HG03175 (cell line): ENCODE results near the gene PFN3.
A peak's percentile ranks its signal among the peaks of the same experiment; 100 is the strongest.

Experiments used
- ATAC-seq: cut with Tn5 transposase; IDR thresholded peaks from one replicate; pipeline ENCODE4 v1.9.1; 2021; ENCODE audit warnings: mild to moderate bottlenecking, moderate library complexity; ENCODE audit not compliant: unreplicated experiment

Gene PFN3, protein sequence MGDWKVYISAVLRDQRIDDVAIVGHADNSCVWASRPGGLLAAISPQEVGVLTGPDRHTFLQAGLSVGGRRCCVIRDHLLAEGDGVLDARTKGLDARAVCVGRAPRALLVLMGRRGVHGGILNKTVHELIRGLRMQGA

DNA sequence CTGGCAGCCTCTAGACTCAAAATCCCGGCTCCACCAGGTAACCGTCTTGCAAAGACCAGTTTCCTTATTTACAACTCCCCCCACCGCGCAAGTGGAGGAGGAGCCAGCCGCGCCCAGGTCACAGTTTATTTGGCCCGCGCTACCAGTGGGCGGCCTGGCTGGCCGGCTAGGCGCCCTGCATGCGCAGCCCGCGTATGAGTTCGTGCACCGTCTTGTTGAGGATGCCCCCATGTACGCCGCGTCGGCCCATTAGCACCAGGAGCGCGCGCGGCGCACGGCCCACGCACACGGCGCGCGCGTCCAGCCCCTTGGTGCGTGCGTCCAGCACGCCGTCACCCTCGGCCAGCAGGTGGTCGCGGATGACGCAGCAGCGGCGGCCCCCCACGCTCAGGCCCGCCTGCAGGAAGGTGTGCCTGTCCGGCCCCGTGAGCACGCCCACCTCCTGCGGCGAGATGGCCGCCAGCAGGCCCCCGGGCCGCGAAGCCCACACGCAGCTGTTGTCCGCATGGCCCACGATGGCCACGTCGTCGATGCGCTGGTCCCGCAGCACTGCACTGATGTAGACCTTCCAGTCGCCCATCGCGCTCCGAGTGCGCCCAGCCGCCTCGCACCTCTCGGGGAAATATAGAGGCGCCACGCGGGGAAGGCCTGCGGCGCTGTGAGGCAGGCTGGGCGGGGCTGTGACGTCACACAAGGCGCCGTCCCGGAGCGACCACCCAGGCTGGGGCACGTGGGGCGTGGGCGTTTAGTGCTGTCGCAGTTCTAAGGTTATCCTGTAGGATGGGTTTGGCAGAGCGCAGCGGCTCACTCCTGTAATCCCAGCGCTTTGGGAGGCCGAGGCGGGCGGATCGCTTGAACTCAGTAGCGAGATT lies at the start of gene PFN3:
TSS of gene PFN3 (minus strand) at position 665 of the 872 bp plus-strand sequence. CDS start at position 580, 85 bp downstream.
- ATAC-seq: no peak

DNA sequence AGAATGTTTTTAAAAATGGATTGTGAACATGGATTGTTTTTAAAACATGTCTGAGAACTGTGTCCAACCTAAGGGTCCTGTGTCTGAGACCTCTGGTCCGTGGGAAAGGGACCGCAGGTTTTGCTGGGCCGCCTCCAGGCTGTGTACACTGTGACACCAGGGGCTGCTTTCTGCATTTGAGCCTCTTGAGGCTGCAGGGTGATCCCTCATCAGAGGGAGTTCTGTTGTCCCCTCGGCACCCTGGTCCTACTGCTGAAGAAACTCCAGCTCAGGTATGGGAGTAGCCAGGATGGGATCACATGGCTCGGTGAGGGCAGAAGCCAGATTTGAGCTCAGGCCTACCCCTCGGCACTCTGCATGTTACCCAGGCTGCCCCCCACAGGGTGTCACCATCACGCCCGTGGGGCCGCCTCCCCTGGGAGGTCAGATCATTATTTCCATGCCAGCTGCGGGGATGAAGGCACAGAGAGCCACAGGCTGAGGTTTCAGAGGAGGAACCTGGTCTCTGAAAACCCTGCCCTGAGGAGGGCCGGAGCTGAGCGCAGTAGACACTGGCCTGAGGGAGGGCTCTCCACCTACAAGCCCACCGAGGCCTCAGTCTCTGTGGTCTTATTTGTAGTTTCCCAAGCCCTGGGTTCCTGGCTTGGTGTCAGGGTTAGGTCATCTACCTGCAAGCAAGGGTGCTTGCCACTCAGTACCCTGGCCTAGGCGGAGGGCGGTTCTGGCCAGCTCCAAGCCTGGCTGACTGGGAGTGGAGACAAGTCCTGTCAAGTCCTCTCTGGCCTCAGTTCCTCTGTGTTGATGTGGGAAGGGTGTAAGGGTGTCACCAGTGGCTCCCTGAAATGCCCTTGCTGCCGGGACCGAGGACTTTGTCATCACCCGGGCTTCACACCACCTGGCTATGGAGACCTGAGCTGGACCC lies 48.9 kb upstream of the PFN3 start:
- ATAC-seq: no peak

DNA sequence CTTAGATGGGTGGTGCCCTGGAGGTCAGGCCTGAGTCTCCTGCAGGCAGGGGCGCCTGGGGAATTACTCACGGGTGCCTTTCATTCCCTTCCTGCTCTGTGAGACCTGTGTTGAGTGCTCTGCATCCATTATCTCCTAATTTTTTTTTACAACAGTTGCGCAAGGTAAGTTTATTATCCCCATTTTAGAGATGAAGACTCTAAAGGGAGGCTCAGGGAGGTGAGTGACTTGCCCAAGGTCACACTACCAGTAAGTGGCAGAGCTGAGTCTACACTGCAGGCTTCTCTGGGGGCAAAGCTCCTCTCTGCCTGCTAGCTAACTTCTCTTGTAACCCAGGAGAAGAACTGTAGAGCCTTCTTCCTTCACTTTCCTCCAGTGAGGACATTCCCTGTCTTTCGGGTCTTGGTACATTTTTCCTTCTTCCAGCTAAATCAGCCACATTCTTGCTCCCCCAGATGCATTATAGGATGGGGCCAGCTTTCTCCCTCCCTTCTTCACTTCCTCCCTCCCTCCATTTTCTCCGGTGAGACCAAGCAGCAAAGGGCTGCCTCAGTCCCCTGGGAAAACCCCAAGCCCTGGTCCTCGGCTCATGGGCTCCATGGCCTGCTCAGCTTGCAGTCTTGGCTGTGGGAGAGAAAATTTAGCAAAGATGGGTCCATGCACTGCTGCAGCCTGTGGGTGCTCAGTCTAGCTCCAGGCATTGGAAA lies 47.9 kb upstream of the PFN3 start:
- ATAC-seq: no peak

DNA sequence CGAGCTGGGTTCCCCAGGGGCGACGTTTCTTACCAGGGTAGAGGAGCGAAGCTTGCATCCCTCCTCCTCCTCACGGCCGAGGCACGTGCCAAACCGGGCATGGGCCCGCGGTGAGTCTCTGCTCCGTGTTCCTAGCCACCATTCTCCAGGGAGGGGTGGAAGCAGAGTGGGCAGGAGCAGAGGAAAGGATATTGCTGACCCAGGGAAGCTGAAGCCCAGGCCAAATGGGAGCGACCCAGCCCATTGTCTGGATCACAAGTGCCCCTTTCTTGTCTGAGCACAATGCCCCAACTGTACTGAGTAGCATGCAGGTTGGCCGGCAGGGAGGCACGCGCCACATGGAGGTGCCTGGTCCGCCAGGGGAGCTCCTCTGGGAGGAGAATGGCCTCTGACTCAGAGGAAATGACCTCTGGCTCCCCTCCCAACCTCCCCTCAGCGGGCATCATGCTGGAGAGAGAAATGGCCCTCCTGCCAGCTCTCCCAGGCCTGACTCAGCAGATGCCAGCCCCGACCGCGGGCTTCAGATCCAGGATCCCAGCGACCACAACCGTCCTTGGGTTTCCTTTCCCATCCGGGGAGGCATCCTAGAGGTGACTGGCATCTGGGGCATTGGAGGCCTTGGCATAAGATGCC lies 47.3 kb upstream of the PFN3 start:
- no peak for ATAC-seq

DNA sequence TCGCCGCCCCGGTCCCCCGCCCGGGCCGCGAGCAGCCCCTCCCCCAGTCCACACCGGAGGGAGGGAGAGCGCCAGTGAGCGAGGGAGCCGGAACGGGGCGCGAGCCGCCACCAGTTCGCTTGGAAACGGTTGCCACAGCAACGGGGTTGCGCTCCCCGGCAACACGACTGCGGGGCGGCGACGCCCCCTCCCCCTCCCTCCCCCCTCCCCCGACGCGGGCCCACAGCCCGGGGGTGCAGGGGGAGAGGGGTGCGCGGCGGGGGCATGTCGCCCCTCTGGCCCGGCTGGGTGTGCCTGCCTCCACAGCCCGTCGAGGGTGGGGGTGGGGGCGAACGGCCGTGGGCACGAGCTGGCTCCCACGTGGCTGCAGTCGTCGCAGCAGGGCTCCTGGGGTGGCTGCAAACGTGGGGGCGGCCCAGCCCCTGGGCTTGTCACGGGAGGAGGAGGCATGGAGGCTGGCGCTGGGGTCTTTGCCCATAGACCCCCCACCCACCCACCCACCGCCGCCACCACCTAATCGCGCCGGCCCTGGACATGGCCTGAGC lies 46.7 kb upstream of the PFN3 start:
- peak; percentile 39 for ATAC-seq

DNA sequence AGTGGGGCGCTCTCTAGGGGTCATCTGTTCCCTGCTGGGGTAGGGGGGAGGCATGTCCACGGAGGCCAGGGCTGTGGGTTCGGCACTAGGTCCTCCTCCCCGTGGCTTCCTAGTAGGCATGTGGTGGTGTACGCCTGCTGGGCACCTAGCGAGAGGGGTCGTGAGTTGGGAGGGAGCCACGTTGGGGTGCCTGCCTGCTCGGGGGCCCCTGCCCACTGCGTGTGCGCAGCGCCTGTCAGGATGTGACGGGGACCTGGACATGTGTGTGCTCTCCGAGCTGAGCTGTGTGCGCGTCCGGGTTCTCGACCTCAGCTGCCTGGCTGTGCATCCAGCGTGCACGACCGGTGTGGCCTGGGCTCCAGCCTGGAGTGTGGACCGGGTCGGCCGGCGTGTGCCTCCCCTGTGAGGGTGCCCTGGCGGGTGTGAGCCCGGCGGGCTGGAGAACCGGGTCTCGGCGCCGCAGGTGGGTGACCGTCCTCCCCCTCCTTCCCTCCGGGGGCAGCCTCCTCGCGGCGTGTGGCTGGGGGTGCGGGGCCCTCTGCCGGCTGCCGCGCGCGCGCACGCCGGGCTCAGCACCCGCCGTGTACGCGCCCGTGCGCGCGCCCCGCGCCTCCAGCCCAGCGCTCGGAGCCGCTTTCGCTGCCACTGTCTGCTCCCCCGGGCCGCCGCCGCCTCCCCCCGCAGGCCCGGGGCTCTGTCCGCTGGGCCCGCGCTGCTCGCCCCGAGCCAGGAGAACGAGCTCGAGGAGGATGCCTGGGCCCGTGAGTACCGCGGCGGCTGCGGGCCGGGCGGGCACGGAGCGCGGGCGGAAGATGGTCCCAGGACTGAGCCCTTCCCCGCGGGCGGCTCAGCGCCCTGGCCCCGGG lies 46.0 kb upstream of the PFN3 start, which contains the start of gene PRR7:
TSS of gene PRR7 (plus strand) at position 615 of the 866 bp plus-strand sequence. CDS start 8,254 bp downstream, outside the sequence.
- peak; percentile 50 for ATAC-seq

DNA sequence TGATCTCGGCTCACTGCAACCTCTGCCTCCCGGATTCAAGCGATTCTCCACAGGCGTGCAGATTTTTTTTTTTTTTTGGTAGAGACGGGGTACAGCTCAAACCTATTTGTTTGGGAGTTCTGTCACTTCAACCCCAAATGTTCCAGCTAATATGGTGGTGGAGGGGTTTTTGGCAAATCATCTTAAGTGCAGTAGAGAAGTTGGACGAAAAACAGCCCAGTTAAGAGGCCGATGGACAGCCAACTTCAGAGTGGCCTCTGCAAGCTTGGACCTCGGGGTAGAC lies 45.4 kb upstream of the PFN3 start:
- no peak for ATAC-seq

DNA sequence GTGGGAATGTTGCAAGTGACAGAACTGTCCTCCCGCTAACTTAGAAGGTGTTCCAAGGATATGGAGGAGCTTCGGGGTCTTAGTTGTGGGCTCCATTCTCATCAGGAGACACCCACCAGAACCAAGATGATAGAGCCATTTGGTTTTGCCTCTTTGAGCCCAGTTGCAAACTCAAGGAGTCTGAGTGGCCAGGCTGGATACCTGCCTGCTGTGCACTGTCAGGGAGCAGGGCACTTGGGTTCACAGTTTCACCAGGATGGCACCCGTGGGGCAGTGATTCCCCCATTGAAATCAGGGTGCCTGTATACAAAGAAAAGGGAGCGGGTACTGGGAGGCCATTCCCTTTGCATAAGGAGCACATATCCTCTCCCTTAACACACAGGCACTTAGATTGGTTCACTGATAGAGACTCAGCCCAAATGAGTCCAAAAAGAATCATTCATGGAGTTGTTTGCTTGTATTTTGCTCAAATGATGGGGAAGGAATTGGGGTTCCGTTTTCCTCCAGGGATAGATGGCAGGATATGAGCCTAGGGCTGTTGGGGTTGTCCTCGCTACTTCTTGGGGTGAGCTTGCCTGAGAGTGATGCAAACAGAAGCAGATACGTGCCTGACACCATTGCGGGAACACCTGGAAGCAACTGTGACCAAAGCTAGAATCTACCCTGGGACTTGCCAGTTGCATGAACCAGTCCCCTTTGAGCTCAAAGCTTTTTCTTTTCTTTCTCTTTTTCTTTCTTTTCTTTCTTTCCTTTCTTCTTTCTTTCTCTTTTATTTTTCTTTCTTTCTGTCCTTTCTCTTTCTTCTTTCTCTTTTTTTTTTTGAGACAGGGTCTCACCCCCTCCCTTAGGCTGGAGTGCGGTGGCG lies 44.8 kb upstream of the PFN3 start:
- ATAC-seq: no peak

DNA sequence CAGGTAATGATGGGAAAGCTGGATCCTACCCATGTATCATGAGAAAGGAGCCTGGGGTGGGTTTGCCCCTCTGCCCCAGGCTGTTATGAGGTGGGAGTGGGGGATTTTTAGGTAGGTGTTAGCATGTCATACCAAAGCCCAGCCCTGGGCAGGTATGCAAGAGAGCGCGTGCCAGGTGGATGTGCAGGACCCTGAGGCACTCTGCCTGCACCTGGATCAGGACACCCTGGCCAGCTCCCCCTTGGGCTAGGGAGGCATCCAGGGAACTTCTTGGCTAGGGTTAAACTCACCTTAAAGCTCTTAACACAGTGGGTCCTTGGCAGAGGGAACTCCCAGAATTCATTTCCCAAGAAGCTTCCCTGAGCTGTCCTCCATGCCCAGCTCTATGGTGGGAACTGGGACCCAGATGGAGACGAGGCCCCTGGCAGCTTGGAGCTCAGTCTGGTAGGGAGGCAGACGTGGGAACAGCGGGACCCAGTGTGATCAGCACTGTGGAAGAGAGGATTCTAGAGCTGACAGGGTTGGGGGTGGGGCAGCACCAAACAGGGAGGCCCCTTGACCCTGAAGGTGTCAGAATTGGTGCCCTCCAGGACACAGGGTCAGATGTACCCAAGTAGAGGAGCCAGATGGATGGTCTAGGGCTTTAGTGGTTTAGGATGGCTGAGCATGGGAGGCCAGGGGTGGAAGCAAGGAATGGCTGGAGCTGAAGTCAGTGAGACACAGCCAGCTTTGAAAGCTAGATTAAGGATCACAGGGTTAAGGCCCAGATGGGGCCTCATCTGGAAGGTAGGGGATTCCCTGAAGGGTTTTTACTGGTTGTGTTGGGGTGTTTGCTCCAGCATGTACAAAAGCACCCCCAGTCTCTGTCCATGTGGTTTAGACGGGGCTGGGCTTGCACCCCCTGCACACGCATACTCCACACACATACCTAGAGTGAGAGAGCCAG lies 43.9 kb upstream of the PFN3 start:
- no peak for ATAC-seq

DNA sequence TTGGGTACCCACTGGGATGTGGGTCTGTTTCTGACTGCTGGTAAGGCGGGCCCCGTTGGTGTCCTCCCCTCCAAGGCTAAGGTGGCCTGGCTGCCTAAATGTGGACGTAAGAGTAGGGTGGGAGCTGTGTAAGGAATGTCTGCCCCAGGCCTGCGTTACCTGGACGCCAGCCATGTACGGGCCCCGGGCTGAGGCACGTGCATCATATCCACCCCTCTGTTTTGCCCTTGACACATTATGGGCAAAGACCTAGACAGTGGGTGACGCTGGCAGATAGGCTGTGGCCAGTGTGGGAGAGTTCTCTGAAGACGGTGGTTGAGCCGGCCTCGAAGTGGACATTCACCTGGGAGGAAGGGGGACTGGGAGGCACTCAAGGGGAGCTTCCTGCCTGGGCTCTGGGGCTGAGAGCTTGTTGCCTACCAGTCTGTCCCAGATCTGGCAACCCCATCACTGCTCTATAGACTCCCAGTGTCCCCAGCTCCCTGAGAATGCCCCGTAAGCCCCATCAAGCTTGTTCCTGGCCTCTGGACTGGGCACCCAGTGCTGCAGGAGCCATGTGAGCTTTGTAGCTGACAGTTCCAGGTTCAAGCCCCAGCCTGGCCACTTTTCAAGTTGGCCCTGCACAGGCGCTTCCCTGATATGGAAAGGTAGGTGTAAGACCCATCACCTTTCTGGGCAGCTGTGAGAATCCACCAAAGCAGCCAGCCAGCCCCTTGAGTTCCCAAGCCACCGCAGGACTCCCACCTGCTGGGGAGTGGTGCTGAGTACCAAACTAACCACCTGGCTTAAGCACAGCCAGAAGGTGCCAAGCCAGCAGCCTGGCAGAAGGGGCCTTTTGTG lies 42.9 kb upstream of the PFN3 start:
- no peak for ATAC-seq

DNA sequence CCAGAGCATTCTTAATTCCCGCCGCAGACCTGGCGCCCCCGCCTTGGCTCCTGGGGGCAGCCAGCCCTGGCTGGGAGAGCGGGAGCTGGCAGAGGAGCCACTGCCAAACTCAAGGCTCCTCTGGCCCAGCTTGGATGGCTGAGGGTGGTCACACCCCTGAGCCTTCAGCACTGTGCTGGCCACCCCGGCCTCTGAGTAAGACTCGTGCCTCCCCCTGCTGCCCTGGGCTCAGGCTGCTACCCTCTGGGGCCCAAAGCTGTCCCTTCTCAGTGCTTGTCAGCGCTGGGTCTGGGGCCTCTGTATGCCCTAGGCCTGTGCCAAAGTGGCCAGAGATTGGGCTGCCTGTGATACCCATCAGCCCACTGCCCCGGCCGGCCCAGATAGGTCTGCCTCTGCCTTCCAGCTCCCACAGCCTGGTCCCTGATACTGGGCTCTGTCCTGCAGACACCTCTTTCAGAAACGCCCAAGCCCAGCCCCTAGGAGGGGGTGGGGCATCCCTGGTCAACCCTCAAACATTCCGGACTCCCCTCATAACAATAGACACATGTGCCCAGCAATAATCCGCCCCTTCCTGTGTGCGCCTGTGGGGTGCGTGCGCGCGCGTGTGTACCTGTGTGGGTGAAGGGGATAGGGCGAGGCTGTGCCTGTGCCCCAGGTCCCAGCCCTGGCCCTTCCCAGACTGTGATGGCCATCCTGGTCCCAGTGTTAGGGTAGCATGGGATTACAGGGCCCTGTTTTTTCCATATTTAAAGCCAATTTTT lies 41.8 kb upstream of the PFN3 start:
- no peak for ATAC-seq

DNA sequence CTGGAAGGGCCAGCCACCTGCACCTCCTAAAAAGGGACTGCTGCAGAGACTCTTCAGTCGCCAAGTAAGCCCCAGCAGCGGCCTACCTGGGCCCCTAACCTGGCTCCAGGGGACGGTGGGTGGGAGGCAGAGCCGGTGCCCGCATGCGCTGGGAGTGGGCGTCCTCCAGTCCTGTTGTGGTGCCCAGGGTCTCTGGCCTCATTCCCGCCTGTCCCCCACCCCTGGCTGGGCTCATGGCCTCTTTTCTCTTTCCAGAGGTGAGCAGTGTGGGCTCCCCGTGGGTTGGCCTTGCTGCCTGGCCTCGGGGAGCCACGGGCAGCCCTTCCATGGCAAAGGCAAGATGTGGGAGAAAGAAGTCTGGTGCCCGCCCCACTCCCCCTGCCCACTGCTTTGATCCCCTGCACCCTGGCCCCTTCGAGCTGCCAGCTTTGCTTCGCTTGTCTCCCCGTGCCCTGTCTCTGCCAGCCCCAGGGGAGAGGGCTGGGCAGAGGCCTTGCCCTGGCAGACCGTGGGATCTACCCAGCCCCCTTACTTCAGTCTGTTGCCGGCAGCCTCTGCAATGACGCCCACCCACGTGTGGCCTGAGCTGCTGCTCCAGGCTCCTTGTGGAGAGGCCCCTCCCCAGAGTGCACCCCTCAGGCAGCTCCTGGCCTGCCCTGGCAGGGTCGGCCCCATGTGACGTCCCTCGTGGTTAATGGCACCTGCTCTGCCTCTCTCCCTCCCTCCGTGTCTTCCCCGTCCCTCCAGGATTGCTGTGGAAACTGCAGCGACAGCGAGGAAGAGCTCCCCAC lies 40.7 kb upstream of the PFN3 start:
- ATAC-seq: no peak

DNA sequence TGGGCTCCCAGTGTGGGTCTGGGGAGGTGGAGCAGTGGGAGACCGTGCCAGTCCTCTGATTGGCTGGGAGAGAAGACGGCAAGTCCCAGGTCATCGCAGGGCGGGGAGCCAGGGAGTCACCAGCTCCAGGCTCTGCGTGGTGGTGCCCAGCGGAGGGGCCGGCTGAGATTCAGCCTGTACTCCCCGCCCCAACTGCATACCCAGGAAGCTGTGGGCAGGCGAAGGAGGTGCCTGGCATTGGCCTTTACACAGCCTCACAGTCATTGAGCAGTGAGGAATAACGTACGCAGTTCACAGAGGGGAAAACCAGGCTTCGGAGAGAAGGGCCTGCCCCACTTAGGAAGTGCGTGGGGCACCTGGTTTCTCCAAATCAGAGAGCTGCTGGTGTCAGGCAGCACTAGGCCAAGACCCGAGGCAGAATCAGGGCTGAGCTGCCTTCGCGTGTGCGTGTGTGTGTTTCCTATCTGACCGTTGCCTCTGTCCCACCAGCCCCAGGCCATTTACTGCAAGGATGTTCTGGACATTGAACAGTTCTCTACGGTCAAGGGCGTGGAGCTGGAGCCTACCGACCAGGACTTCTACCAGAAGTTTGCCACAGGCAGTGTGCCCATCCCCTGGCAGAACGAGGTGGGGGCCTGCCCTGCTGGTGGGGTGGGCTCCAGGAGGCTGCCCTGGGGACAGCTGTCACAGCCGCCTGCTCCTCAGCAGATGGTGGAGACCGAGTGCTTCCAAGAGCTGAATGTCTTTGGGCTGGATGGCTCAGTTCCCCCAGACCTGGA lies 39.9 kb upstream of the PFN3 start:
- ATAC-seq: no peak

DNA sequence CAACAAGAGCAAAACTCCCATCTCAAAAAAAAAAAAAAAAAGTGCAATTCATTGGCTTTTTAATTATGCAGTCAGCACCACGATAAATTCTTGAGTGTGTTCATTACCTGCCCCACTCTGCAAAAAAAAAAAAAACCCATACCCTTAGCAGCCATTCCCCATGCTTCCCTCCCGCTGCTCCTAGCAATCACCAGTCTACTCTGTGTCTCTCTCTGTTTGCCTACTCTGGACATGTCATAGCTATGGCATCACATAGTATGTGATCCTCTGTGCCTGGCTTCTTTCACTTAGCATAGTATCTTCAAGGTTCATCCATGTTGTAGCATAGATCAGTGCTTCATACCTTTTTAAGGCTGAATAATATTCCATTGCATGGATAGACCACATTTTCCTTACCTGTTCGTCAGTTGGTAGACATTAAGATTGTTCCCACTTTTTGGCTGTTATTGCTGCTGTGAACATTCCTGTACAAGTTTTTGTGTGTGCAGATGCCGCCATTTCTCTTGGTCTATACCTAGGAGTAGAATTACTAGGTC lies 39.1 kb upstream of the PFN3 start:
- ATAC-seq: no peak
